HepG2 (cell line): ENCODE results near the gene TET2. TPM values are rescaled to one million over a fixed set of nuclear protein-coding genes. Genes with fewer than 3 reads are reported as not detected.

Experiments
- CCDC6 ChIP-seq: sonication (generic); formaldehyde crosslinking; IDR thresholded peaks from 2 replicates; pipeline ENCODE4 v1.8.1; 2022; ENCODE audit warnings: mild to moderate bottlenecking, missing genetic modification reagents, moderate library complexity
- FOXA1 ChIP-seq, 2 experiments: fragments of 450-650 bp in 1 of 2; sonication (generic) in 1 of 2; formaldehyde crosslinking in 1 of 2; IDR thresholded peaks; 2 replicates each; pipeline versions ENCODE4 v1.4.0 to v1.6.1; 2016 to 2020; ENCODE audit warnings: missing genetic modification reagents in 1 of 2
- JUN ChIP-seq: sonication (generic); formaldehyde crosslinking; IDR thresholded peaks from 2 replicates; pipeline ENCODE4 v1.4.0; 2020; ENCODE audit warnings: mild to moderate bottlenecking, missing genetic modification reagents
- KDM6A ChIP-seq: IDR thresholded peaks from 2 replicates; pipeline ENCODE4 v1.6.1; 2016; ENCODE audit warnings: low read depth
- MIXL1 ChIP-seq: IDR thresholded peaks from 2 replicates; pipeline ENCODE4 v1.6.1; 2016
- MTF1 ChIP-seq: sonication (generic); formaldehyde crosslinking; IDR thresholded peaks from 2 replicates; pipeline ENCODE4 v1.5.0; 2020; ENCODE audit warnings: missing genetic modification reagents
- MYPOP ChIP-seq: sonication (generic); formaldehyde crosslinking; IDR thresholded peaks from 2 replicates; pipeline ENCODE4 v1.8.1; 2023; ENCODE audit warnings: mild to moderate bottlenecking, moderate library complexity, missing genetic modification reagents
- NR2F1 ChIP-seq, 2 experiments: fragments of 450-650 bp in 1 of 2; formaldehyde crosslinking in 1 of 2; IDR thresholded peaks; 2 replicates each; pipeline versions ENCODE4 v1.5.0 to v1.6.1; 2016 to 2020; ENCODE audit warnings: mild to moderate bottlenecking in 1 of 2, missing compliant biosample characterization in 1 of 2, missing genetic modification reagents in 1 of 2, moderate library complexity in 1 of 2
- RARA ChIP-seq: IDR thresholded peaks from 2 replicates; pipeline ENCODE4 v1.6.1; 2016; ENCODE audit warnings: missing genetic modification reagents, missing compliant biosample characterization
- SAP130 ChIP-seq: IDR thresholded peaks from 2 replicates; pipeline ENCODE4 v1.6.1; 2016; ENCODE audit warnings: low read depth
- SKI ChIP-seq: fragments of 450-650 bp; IDR thresholded peaks from one replicate; pipeline ENCODE4 v1.6.1; 2018; ENCODE audit warnings: mild to moderate bottlenecking; ENCODE audit not compliant: partially characterized antibody
- ZBTB42 ChIP-seq: sonication (generic); formaldehyde crosslinking; IDR thresholded peaks from 2 replicates; pipeline ENCODE4 v1.5.0; 2020; ENCODE audit warnings: mild to moderate bottlenecking, missing genetic modification reagents
- ZEB1 ChIP-seq: IDR thresholded peaks from 2 replicates; pipeline ENCODE4 v1.6.1; 2012; ENCODE audit warnings: mild to moderate bottlenecking, low read depth, inconsistent platforms; ENCODE audit not compliant: insufficient replicate concordance
- ZNF205 ChIP-seq: IDR thresholded peaks from 2 replicates; pipeline ENCODE4 v1.6.1; 2018; ENCODE audit warnings: missing biosample characterization, missing genetic modification reagents
- ZNF383 ChIP-seq: sonication (generic); formaldehyde crosslinking; IDR thresholded peaks from 2 replicates; pipeline ENCODE4 v1.4.0; 2020; ENCODE audit warnings: missing genetic modification reagents, mild to moderate bottlenecking, borderline replicate concordance
- ZNF670 ChIP-seq: sonication (generic); formaldehyde crosslinking; IDR thresholded peaks from 2 replicates; pipeline ENCODE4 v1.8.0; 2022; ENCODE audit warnings: mild to moderate bottlenecking, missing genetic modification reagents, borderline replicate concordance
- ZSCAN22 ChIP-seq: sonication (generic); formaldehyde crosslinking; IDR thresholded peaks from 2 replicates; pipeline ENCODE4 v1.4.0; 2020; ENCODE audit warnings: mild to moderate bottlenecking, missing genetic modification reagents
- polyA plus RNA-seq, 8 experiments: library from polyadenylated mRNA; depleted of rRNA in 3 of 8; stranded (reverse) in 7 of 8; unstranded in 1 of 8; fragments of >200 nt; fragmentation: Illumina TruSeq in 4 of 8; extraction: Trizol in 4 of 8; gene quantifications; 2 replicates each; pipeline versions ENCODE4 v1.2.1 to v1.2.3, GENCODE V29; 2011 to 2016; ENCODE audit warnings: low read depth in 4 of 8, missing spikeins in 1 of 8, mixed read lengths in 1 of 8; ENCODE audit not compliant: insufficient read depth in 1 of 8
- total RNA-seq, 5 experiments: library from RNA; depleted of rRNA; stranded (reverse); fragments of >200 nt; fragmentation: Illumina TruSeq; extraction: Trizol; gene quantifications; 2 replicates each; pipeline ENCODE4 v1.2.3, GENCODE V29; 2016; ENCODE audit warnings: low read depth in 1 of 5

The TET2 gene
- total and polyA plus RNA-seq, 2 of the 13 experiments (the other 11 are each of a cell fraction or from before 2014, with no cell fraction given), result 4.7 to 4.8 TPM

GRCh38 chr4:105171912-105172311 lies 25.2 kb downstream of the TET2 start (continued):
- TF ChIP-seq FOXA1 (IDR thresholded peaks at IDR 0.05) (no peak), FOXA1 (CRISPR knock-in tag; IDR thresholded peaks at IDR 0.05) (peak; percentile 69), MYPOP (no peak; the same call in 1 of the 2 replicates), ZNF670 (no peak), ZSCAN22 (CRISPR knock-in tag) (no peak), SAP130 (CRISPR knock-in tag) (peak; percentile 49; the same call in 1 of the 2 replicates), SKI (peak; percentile 68), ZNF383 (CRISPR knock-in tag) (no peak), MIXL1 (CRISPR knock-in tag) (no peak), CCDC6 (CRISPR knock-in tag) (no peak), NR2F1 (CRISPR knock-in tag; IDR thresholded peaks at IDR 0.05) (peak; percentile 67 to 94; a peak in 3 of 4 replicates), KDM6A (CRISPR knock-in tag) (0 out of 2 replicates have a peak, but pooled peaks have one; percentile 19), ZBTB42 (CRISPR knock-in tag) (no peak), RARA (CRISPR knock-in tag) (peak; percentile 73), ZEB1 (no peak), MTF1 (CRISPR knock-in tag) (no peak), ZNF205 (CRISPR knock-in tag) (no peak), JUN (no peak)
- TF ChIP-seq, all 625 proteins: peak for 43
